HG03060 (cell line): ENCODE measurements around the gene BDKRB2.

Experiments
- ATAC-seq: cut with Tn5 transposase; IDR thresholded peaks from one replicate; pipeline ENCODE4 v1.9.1; 2021; ENCODE audit warnings: low read depth, moderate number of reproducible peaks; ENCODE audit not compliant: unreplicated experiment

The BDKRB2 gene

GRCh38 chr14:96267916-96268315, 63.3 kb downstream of the BDKRB2 start:
- ATAC-seq: no peak

GRCh38 chr14:96268431-96269358, 64.1 kb downstream of the BDKRB2 start:
- ATAC-seq: no peak

DNA sequence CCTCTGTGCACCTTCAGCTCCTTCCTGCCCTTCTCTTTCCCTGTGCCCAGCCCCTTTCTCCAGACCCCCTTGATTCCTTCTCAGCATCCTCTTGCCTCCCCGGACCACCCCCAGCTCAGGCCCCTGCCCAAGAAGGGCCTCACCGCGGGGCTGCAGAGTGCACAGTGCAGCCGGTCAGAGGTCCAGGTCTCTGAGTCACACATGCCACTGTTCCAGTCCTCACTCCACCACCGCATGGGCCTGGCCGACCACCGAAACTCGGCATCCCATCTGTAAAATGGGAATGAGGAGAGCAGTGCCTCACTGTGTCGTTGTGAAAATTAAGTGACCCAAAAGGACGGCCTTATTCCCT, 64.7 kb downstream of the BDKRB2 start:
- no peak for ATAC-seq

GRCh38 chr14:96270565-96271420, 66.2 kb downstream of the BDKRB2 start:
- no peak for ATAC-seq

GRCh38 chr14:96271421-96271762, 66.8 kb downstream of the BDKRB2 start:
- ATAC-seq: no peak

DNA sequence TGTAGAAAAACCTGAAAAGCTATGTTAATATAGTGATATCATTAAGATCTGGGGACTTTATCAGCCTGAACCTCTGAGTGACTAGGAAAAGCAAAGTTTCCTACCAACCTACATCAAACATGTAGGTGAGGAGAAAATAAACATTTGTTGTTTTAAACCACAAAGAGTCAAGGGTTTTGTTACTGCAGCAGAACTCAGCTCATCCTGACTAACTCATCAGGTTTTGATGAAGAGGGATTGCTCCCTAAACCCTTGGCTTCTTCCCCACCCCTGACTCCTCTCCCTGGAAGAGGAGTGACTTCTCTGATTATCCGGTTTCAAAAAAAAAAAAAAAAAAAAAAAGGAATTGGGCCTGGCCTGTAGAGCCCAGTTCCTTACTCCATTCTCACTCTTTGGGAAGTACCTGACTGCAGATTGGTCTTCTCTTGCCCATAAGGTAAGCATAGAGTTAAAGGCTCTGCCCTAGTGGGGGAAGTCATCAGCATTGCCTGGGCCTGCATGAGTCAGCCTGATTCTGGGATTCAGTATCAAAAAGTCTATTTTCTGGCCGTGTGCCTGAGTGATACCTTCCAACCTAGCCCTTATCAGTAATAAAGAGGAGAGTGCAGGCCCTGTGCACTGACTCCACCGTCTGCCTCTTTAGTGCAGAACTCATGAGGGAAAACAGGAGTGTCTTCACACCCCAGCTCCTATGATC, 68.3 kb downstream of the BDKRB2 start:
- ATAC-seq: no peak

GRCh38 chr14:96273629-96274028, 69.0 kb downstream of the BDKRB2 start:
- ATAC-seq: no peak

DNA sequence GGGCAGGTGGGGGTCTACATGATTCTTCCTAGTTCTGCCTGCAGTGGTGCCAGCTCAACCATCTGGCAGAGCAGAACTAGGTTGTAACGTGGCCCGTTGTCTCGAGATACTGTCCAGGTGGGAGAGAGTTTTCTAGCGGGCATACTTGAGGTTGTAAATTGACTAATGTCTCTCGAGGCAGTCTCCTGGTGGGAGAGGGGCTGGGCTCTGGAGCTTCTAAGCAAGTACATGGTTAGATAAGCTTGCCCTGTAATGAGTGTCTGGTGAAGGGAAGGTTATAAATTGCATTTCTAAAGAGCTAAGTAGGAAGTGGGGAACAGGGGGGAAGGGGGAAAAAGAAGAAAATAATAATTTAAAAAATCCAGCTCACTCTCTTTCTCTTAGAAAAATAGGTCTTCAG, 69.5 kb downstream of the BDKRB2 start:
- ATAC-seq: no peak

DNA sequence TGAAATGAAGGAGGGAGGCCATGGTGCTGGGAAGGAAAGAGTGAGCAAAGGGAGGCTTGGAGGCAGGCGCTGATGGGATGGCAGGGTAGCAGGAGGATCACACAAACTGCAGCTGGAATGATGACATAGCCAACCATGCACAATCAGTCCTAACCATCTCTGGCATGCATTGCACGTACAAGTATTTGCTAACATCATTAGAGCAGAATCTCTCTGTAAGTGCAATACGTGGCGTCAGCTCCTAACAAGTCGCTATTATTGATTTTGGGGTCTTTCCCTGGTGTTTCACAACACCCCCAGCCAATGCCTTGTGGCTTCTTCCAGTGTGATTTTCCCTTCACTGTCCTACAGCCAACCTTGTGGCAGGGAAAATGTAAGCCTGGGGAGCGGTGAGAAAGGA, 69.9 kb downstream of the BDKRB2 start:
- ATAC-seq: no peak

GRCh38 chr14:96275177-96276112, 70.8 kb downstream of the BDKRB2 start:
- ATAC-seq: no peak

DNA sequence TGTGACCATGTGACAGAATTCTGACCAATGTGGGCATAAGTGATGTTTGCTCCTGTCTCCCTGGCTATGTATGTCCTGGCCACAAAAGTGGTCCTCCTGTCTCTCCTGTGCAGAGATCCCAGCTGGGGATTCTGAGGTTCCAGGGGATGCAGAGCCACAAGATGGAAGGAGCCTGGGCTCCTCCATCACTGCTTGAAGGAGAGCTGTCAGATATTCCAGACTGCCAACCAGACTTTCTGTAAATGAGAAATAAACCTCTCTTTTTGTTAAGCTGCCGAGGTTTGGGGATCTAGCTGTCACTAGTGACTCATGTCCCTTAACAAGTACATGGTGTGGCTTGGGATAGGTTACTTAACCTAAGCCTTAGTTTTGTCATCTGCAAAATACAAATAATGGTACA, 73.3 kb downstream of the BDKRB2 start:
- ATAC-seq: no peak

- no peak for ATAC-seq
Observed at GRCh38 chr14:96279564-96279963, 74.9 kb downstream of the BDKRB2 start.

- no peak for ATAC-seq
Observed at GRCh38 chr14:96280104-96280503, 75.5 kb downstream of the BDKRB2 start.

- no peak for ATAC-seq
Observed at GRCh38 chr14:96281486-96281885, 76.8 kb downstream of the BDKRB2 start.

GRCh38 chr14:96284008-96284407, 79.4 kb downstream of the BDKRB2 start:
- ATAC-seq: no peak

DNA sequence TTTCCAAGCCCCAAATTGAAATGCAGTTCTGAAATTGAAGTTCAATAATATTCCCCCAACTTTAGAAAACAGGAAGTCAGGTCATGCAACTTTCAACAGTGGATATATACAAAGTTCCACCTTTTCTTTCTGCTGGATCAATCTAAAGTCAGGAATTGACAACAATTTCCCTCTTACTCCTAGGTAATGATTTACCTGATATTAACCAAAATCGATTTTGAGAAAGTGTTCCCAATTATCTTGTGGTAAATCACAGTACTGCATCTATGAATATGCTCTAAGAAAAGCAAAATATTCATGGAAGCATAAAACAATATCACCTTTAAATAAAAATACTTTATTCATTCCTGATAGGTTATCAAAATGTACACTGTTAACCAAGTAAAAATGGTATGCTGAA, 79.8 kb downstream of the BDKRB2 start:
- no peak for ATAC-seq

GRCh38 chr14:96285667-96286066, 81.0 kb downstream of the BDKRB2 start:
- no peak for ATAC-seq

DNA sequence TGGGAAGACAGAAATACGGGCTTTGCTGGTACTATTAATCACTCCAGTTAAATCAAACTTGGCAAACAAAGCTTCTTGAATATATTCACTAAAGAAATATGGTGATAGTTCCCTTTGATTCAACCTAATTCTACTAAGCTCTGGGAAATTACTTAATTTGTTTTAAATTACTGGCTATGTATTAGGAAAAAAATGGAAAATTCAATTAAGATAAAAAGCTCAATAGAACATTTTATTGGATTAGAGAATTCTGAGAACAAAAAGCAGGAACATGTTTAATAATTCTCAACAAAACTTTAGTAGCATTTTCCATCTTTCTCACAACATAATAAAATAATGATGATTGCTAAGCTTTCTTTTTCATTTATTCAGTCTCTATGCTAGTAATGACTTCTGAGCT, 81.6 kb downstream of the BDKRB2 start:
- ATAC-seq: no peak

DNA sequence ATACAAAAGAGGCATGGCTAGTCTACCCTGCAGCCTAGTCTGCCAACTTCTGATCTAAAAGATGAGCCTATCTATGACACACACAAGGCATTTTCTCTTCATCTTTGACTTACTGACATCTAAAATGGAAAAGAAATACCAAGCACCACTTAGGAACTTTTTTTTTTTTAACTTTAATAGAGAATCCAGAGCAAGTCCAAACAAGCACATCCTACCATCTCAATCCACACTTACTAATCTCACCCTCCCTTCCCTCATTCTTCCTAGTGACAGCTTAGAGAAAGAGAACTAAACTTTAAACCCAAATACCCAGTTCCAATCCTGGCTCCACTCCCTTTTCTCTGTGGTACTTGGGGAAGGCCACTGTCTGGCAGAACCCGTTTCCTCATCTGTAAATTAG, 83.2 kb downstream of the BDKRB2 start:
- ATAC-seq: no peak
